ENCODE measurements around the gene KRTAP5-7. TPM values are rescaled to one million over a fixed set of nuclear protein-coding genes. Genes with fewer than 3 reads are reported as not detected.

KRTAP5-7 gene
- total and polyA plus RNA-seq, 2 of the 8 experiments (the other 6 are each of a cell fraction or from before 2014, with no cell fraction given): not detected

- no peak overlapping the region for H3K4me3 ChIP-seq (ENCODE audit: extremely low read depth in 1 of 4, insufficient read depth in 2 of 4, low read depth in 3 of 4, low read length in 4 of 4)
- H3K23me2 ChIP-seq (ENCODE audit: low read depth, low read length): no peaks in the 10 kb centered on the region
- TF ChIP-seq SAP30 (IDR thresholded peaks at IDR 0.05; ENCODE audit: insufficient read depth, insufficient replicate concordance, low read length): no peak
- TF ChIP-seq JUND (IDR thresholded peaks at IDR 0.05; ENCODE audit: low read length): no peak
- TF ChIP-seq GTF2F1 (IDR thresholded peaks at IDR 0.05; ENCODE audit: borderline replicate concordance, low read depth, low read length): no peak
- TF ChIP-seq ASH2L (IDR thresholded peaks at IDR 0.05; ENCODE audit: low read length): no peak
- no peak for TF ChIP-seq EZH2 (IDR thresholded peaks at IDR 0.05; ENCODE audit: low read depth, low read length, severe bottlenecking)
- TF ChIP-seq CREB1 (IDR thresholded peaks at IDR 0.05): no peak
- TF ChIP-seq RNF2 (IDR thresholded peaks at IDR 0.05; ENCODE audit: borderline replicate concordance, low read depth, low read length, missing control alignments, poor library complexity, severe bottlenecking): no peak
- TF ChIP-seq SP4 (IDR thresholded peaks at IDR 0.05; ENCODE audit: low read length): no peak
- TF ChIP-seq RFX5 (IDR thresholded peaks at IDR 0.05; ENCODE audit: borderline replicate concordance, low read depth, low read length): no peak
- no peak for TF ChIP-seq SP2 (IDR thresholded peaks at IDR 0.05; ENCODE audit: low read length)
- TF ChIP-seq CBX5 (IDR thresholded peaks at IDR 0.05; ENCODE audit: low read depth, low read length): no peak
- no peak for TF ChIP-seq SIN3A (conservative IDR thresholded peaks at IDR 0.05 in 1 of 2, IDR thresholded peaks at IDR 0.05 in 1 of 2; ENCODE audit: low read depth in 1 of 2, low read length in 2 of 2)
- TF ChIP-seq MAFK (IDR thresholded peaks at IDR 0.05; ENCODE audit: low read depth, low read length): no peak
- no peak overlapping the region for H2BK20ac ChIP-seq (ENCODE audit: low read length)
- no peak overlapping the region for H2BK120ac ChIP-seq (replicated peaks; ENCODE audit: low read depth, low read length)
- WGBS, 2 experiments (ENCODE audit: extremely low coverage in 1 of 2, insufficient coverage in 1 of 2, insufficient read length in 1 of 2, insufficient replicate concordance in 2 of 2, low coverage in 1 of 2, low lambda C conversion rate in 2 of 2, missing lambda C conversion rate in 1 of 2): 90% methylated on average over 8 of the region's 8 CpGs; no CpG with 5 or more reads in 1 of the 2 experiments
- H2AFZ ChIP-seq (ENCODE audit: low read length): no peak overlapping the region; the same call in 1 of the 2 replicates
- H3K4me1 ChIP-seq (replicated peaks in 1 of 4; ENCODE audit: control insufficient read depth in 3 of 4, insufficient read depth in 4 of 4, low read length in 3 of 4): no peaks in the 10 kb centered on the region; a peak in 1 of 7 replicates
- no peak overlapping the region for H3K4ac ChIP-seq (replicated peaks; ENCODE audit: insufficient read length, low read depth, low read length)
- no peak overlapping the region for H3K4me2 ChIP-seq (ENCODE audit: insufficient read depth in 1 of 2, low read depth in 2 of 2, low read length in 2 of 2)
- H3K27ac ChIP-seq (ENCODE audit: low read depth, low read length): no peak overlapping the region
- H3K9me3 ChIP-seq (ENCODE audit: insufficient read depth in 2 of 2, low read depth in 1 of 2, low read length in 1 of 2): no peaks in the 10 kb centered on the region; a peak in 1 of 4 replicates
- no peaks in the 10 kb centered on the region for H3K27me3 ChIP-seq (replicated peaks in 1 of 4; ENCODE audit: control insufficient read depth in 3 of 4, extremely low read depth in 1 of 4, insufficient read depth in 3 of 4, low read length in 3 of 4)
- no peak overlapping the region for H4K8ac ChIP-seq (ENCODE audit: extremely low read depth, insufficient read depth, low read length)
- H3K18ac ChIP-seq (ENCODE audit: extremely low read depth, low read length): no peak overlapping the region
- no peak overlapping the region for H3K56ac ChIP-seq (replicated peaks; ENCODE audit: insufficient read length, low read depth, low read length)
- H4K5ac ChIP-seq (ENCODE audit: insufficient read length, low read depth, low read length): no peak overlapping the region
- no peaks in the 10 kb centered on the region for H3K79me1 ChIP-seq (ENCODE audit: low read depth, low read length)
- CTCF ChIA-PET (ENCODE audit: partially characterized antibody): interaction anchor here (0.6 to 5.6 kb wide), 3 partner anchors 19 to 448 kb away, joined by 3 to 28 read pairs (median 3); no protein-coding TSS in a partner anchor
- no peak overlapping the region for H2BK15ac ChIP-seq (ENCODE audit: low read length)
- FAIRE-seq (no peak), DNase-seq (ENCODE audit: low read depth in 1 of 2, low spot score in 2 of 2) (no peak)
- POLR2A ChIA-PET (ENCODE audit: partially characterized antibody): no interaction called here
- no peaks in the 10 kb centered on the region for H3K36me3 ChIP-seq (ENCODE audit: control insufficient read depth in 2 of 4, insufficient read depth in 4 of 4, low read length in 3 of 4)
- H2BK12ac ChIP-seq (ENCODE audit: low read depth, low read length): no peak overlapping the region
- H3K14ac ChIP-seq (ENCODE audit: insufficient read length): no peak overlapping the region
- no peaks in the 10 kb centered on the region for H4K20me1 ChIP-seq (replicated peaks in 1 of 2; ENCODE audit: control insufficient read depth in 1 of 2, insufficient read depth in 2 of 2, low read length in 2 of 2)
- H2BK5ac ChIP-seq (ENCODE audit: low read depth, low read length): no peak overlapping the region
- H3K79me2 ChIP-seq (ENCODE audit: control insufficient read depth in 1 of 2, insufficient read depth in 2 of 2, low read length in 2 of 2): no peaks in the 10 kb centered on the region
- H2AK5ac ChIP-seq (ENCODE audit: low read depth, low read length): no peak overlapping the region
- H4K91ac ChIP-seq (replicated peaks; ENCODE audit: insufficient read length, low read length): no peak overlapping the region
- no peak overlapping the region for H3K23ac ChIP-seq (ENCODE audit: insufficient read length)
- H3K9ac ChIP-seq (replicated peaks in 1 of 4; ENCODE audit: extremely low read depth in 1 of 4, low read depth in 3 of 4, low read length in 3 of 4): no peak overlapping the region
These were observed 16.8 kb downstream of the KRTAP5-7 start for GRCh38 chr11:71543866-71544265.
